HepG2 (cell line): ENCODE results near the gene ZNF282. TPM values are rescaled to one million over a fixed set of nuclear protein-coding genes. Genes with fewer than 3 reads are reported as not detected.

Experiments used
- ELF3 ChIP-seq: IDR thresholded peaks from 2 replicates; pipeline ENCODE4 v1.6.1; 2016; ENCODE audit warnings: missing genetic modification reagents, missing compliant biosample characterization
- FOXA1 ChIP-seq, 2 experiments: fragments of 450-650 bp in 1 of 2; sonication (generic) in 1 of 2; formaldehyde crosslinking in 1 of 2; IDR thresholded peaks; 2 replicates each; pipeline versions ENCODE4 v1.4.0 to v1.6.1; 2016 to 2020; ENCODE audit warnings: missing genetic modification reagents in 1 of 2
- HNRNPK ChIP-seq: fragments of 200-400 bp; formaldehyde crosslinking; IDR thresholded peaks from 2 replicates; pipeline ENCODE4 v1.6.1; 2018; ENCODE audit warnings: low read length, low read depth, moderate library complexity, mild to moderate bottlenecking; ENCODE audit not compliant: poor library complexity, severe bottlenecking
- NBN ChIP-seq: fragments of 450-650 bp; conservative IDR thresholded peaks from 2 replicates; pipeline ENCODE4 v1.6.1; 2017
- NFRKB ChIP-seq: fragments of 450-650 bp; IDR thresholded peaks from 2 replicates; pipeline ENCODE4 v1.6.1; 2017
- NR2F2 ChIP-seq: IDR thresholded peaks from 2 replicates; pipeline ENCODE4 v1.6.1; 2012; ENCODE audit warnings: low read depth, inconsistent platforms, borderline replicate concordance
- SIX1 ChIP-seq: sonication (generic); formaldehyde crosslinking; IDR thresholded peaks from 2 replicates; pipeline ENCODE4 v1.4.0; 2020; ENCODE audit warnings: missing genetic modification reagents, borderline replicate concordance
- SIX4 ChIP-seq: sonication (generic); formaldehyde crosslinking; IDR thresholded peaks from 2 replicates; pipeline ENCODE4 v1.4.0; 2020; ENCODE audit warnings: missing genetic modification reagents
- ZNF616 ChIP-seq: sonication (generic); formaldehyde crosslinking; IDR thresholded peaks from 2 replicates; pipeline ENCODE4 v1.5.0; 2020; ENCODE audit warnings: low read depth, mild to moderate bottlenecking, missing genetic modification reagents
- ZNF687 ChIP-seq: sonication (generic); formaldehyde crosslinking; IDR thresholded peaks from 2 replicates; pipeline ENCODE4 v1.5.1; 2020; ENCODE audit warnings: mild to moderate bottlenecking, missing genetic modification reagents, moderate library complexity
- ZSCAN22 ChIP-seq: sonication (generic); formaldehyde crosslinking; IDR thresholded peaks from 2 replicates; pipeline ENCODE4 v1.4.0; 2020; ENCODE audit warnings: mild to moderate bottlenecking, missing genetic modification reagents
- polyA plus RNA-seq, 8 experiments: library from polyadenylated mRNA; depleted of rRNA in 3 of 8; stranded (reverse) in 7 of 8; unstranded in 1 of 8; fragments of >200 nt; fragmentation: Illumina TruSeq in 4 of 8; extraction: Trizol in 4 of 8; gene quantifications; 2 replicates each; pipeline versions ENCODE4 v1.2.1 to v1.2.3, GENCODE V29; 2011 to 2016; ENCODE audit warnings: low read depth in 4 of 8, missing spikeins in 1 of 8, mixed read lengths in 1 of 8; ENCODE audit not compliant: insufficient read depth in 1 of 8
- total RNA-seq, 5 experiments: library from RNA; depleted of rRNA; stranded (reverse); fragments of >200 nt; fragmentation: Illumina TruSeq; extraction: Trizol; gene quantifications; 2 replicates each; pipeline ENCODE4 v1.2.3, GENCODE V29; 2016; ENCODE audit warnings: low read depth in 1 of 5
- TF ChIP-seq, protein P1 (sequence below), 2 experiments: fragments of 450-650 bp in 1 of 2; sonication (generic) in 1 of 2; formaldehyde crosslinking in 1 of 2; IDR thresholded peaks; 2 replicates each; pipeline versions ENCODE4 v1.6.1 to v1.8.0; 2016 to 2022; ENCODE audit warnings: antibody characterized with exemption in 1 of 2, mild to moderate bottlenecking in 1 of 2, missing genetic modification reagents in 1 of 2

ZNF282 gene
- total and polyA plus RNA-seq, 2 of the 13 experiments (the other 11 are each of a cell fraction or from before 2014, with no cell fraction given), result 9.1 to 20.9 TPM

DNA sequence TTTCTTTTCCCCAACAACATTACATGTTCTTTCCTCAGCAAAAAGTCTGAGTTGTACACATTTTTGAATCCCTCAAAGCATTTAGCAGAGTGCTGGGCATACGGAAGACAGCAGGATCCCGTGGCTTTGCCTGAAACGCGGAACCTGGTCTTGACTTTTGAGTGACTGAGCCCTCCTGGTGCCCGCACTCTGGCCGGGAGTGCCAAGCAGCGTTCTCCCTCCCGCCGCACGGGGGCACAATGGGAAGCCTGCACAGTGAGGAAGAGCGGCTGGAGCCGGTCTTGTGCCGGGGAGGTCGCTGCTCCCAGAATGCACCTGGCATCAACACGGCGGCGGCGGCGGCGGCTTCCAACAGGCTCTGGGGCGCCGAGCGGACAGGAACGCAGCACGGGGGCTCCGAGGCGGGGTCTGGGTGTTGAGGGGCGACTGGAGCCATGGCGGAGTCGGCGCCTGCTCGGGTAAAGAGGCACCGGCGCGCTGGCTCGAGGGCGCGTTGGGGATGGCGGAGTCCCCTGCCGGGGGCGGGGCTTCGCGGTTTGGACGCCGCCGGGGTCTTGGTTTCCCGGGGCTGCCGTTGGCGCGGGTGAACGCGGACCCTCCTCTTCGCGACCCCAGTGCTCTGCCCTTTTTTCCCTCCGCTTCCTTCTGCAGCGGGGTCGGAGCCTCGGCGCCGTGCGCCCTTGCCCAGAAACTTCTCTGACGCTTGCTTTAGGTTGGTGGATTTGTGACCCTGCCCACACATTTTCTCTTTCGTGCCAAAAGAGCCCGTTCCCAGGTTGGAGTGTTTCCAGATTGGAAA, 44.2 kb downstream of the ZNF282 start, which contains the start of gene ZNF212 (continued):
- TF ChIP-seq ZNF616 (CRISPR knock-in tag) (no peak), ZNF687 (CRISPR knock-in tag) (peak; percentile 87), ELF3 (CRISPR knock-in tag) (peak; percentile 80), SIX1 (CRISPR knock-in tag) (no peak), SIX4 (CRISPR knock-in tag) (0 out of 2 replicates have a peak, but pooled peaks have one; percentile 58), NBN (no peak), NR2F2 (peak; percentile 46; the same call in 1 of the 2 replicates), NFRKB (no peak), HNRNPK (no peak), ZSCAN22 (CRISPR knock-in tag) (no peak), FOXA1 (IDR thresholded peaks at IDR 0.05) (no peak), FOXA1 (CRISPR knock-in tag; IDR thresholded peaks at IDR 0.05) (peak; percentile 52; the same call in 1 of the 2 replicates)
- TF ChIP-seq, protein P1, sequence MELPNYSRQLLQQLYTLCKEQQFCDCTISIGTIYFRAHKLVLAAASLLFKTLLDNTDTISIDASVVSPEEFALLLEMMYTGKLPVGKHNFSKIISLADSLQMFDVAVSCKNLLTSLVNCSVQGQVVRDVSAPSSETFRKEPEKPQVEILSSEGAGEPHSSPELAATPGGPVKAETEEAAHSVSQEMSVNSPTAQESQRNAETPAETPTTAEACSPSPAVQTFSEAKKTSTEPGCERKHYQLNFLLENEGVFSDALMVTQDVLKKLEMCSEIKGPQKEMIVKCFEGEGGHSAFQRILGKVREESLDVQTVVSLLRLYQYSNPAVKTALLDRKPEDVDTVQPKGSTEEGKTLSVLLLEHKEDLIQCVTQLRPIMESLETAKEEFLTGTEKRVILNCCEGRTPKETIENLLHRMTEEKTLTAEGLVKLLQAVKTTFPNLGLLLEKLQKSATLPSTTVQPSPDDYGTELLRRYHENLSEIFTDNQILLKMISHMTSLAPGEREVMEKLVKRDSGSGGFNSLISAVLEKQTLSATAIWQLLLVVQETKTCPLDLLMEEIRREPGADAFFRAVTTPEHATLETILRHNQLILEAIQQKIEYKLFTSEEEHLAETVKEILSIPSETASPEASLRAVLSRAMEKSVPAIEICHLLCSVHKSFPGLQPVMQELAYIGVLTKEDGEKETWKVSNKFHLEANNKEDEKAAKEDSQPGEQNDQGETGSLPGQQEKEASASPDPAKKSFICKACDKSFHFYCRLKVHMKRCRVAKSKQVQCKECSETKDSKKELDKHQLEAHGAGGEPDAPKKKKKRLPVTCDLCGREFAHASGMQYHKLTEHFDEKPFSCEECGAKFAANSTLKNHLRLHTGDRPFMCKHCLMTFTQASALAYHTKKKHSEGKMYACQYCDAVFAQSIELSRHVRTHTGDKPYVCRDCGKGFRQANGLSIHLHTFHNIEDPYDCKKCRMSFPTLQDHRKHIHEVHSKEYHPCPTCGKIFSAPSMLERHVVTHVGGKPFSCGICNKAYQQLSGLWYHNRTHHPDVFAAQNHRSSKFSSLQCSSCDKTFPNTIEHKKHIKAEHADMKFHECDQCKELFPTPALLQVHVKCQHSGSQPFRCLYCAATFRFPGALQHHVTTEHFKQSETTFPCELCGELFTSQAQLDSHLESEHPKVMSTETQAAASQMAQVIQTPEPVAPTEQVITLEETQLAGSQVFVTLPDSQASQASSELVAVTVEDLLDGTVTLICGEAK (IDR thresholded peaks at IDR 0.05), result no peak
- TF ChIP-seq, protein P1 (CRISPR knock-in tag; IDR thresholded peaks at IDR 0.05), result peak; percentile 75
